Non-pigmented ciliary epithelial cell (primary cell): ENCODE data around the gene NME1.

ENCODE experiments used
- DNase-seq: peaks from one replicate; pipeline ENCODE4 v3.0.0-alpha.2; 2010; ENCODE audit warnings: low read depth

NME1 gene

DNA sequence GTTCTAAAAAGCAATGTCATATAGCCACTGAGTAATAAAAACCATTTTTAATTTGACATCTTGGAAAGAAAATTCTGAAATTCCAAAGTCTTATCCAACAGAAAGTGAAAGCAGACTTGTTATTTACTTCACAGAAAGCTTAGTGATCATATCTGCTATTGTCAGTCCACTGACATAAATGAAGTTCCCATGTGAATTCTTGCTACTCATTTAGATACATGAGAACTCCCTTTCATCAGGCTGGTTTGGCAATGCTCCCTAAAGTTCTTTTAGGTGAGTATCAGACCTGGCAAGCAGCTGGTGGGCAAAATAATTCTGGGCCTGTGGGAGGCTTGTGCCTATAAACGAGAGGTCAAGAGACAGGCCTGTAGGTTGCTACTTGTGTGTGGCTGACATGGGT, 36.3 kb downstream of the NME1 start:
- no peak for DNase-seq

DNA sequence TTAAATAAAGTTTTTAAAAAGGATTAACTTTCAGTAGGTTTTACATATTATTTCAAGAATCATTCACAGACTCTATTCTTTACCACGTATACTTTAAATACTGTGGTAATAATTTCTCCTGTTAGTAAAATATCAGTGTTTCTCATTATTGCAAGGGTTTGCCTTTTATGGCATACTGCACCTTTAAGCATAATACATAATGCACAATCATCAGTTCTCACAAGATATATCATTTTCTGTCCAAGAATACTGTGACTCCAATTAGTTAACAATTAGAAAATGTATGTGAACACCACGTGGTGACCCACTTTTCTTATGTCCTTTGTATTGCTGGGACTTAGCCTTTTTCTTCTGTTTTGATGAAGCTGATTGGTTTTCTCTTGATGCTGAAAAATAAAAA, 38.5 kb downstream of the NME1 start:
- no peak for DNase-seq

- no peak for DNase-seq
Measured at GRCh38 chr17:51197754-51198153, 44.4 kb downstream of the NME1 start.

DNA sequence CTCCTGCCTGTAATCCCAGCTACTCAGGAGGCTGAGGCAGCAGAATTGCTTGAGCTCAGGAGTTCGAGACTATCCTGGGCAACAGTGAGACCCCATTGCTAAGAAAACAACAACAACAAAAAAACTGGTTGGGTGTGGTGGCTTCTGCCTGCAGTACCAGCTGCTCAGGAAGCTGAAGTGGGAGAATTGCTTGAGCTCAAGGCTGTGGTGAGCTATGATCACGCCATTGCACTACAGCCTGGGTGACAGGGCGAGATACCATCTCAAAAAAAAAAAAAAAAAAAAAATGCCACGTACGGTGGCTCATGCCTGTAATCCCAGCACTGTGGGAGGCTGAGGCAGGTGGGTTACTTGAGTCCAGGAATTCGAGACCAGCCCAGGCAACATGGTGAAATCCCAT, 46.9 kb downstream of the NME1 start:
- no peak for DNase-seq

GRCh38 chr17:51200846-51201245, 47.5 kb downstream of the NME1 start:
- no peak for DNase-seq

DNA sequence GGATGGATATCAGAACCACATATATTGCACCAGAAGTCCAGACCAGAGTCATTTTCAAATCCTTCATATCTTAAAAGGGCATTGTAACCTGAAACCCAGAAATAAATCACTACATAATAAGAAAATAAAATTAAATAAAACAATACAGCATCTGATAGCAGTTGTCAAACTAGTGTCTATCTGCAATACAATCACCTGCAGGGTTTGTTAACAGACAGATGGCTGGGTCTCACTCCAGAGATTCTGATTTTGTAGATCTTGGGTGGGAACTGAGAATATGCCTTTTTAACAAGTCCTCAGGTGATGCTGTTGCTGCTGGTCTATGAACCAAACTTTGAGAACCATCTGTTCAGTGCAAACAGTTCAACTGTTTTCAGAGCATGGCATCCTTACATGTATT, 50.5 kb downstream of the NME1 start:
- DNase-seq, result no peak
